Keratinocyte (primary cell): ENCODE measurements around the gene NUP98. TPM values are rescaled to one million over a fixed set of nuclear protein-coding genes. Genes with fewer than 3 reads are reported as not detected.
A peak's percentile ranks its signal among the peaks of the same experiment; 100 is the strongest.

ENCODE experiments used
- DNase-seq: peaks from one replicate; pipeline ENCODE4 v3.0.0-alpha.2; 2011; ENCODE audit warnings: low read depth, missing footprints, low spot score
- FAIRE-seq: peaks from 2 replicates; lab custom pipeline; 2011; peaks lifted over from hg19 to GRCh38; lab: Jason Lieb, UNC
- H2AFZ ChIP-seq: 2 replicates; pipeline ENCODE4 v1.6.0; 2012; ENCODE audit warnings: low read length, control low read depth, inconsistent platforms; ENCODE audit not compliant: control insufficient read depth
- H3K27ac ChIP-seq: 2 replicates; pipeline ENCODE4 v1.5.1; 2011; ENCODE audit warnings: low read length; ENCODE audit not compliant: control insufficient read depth, insufficient read depth
- H3K27me3 ChIP-seq: 3 replicates; pipeline ENCODE4 v1.6.0; 2011; ENCODE audit warnings: low read length; ENCODE audit not compliant: control insufficient read depth, insufficient read depth; ENCODE audit errors: extremely low read depth
- H3K36me3 ChIP-seq, 2 experiments: 2 replicates in 1 of 2; 3 replicates in 1 of 2; pipeline ENCODE4 v1.5.1; 2011; ENCODE audit warnings: low read length in 2 of 2, mild to moderate bottlenecking in 1 of 2; ENCODE audit not compliant: control insufficient read depth in 2 of 2, insufficient read depth in 2 of 2; ENCODE audit errors: extremely low read depth in 1 of 2
- H3K4me1 ChIP-seq: 3 replicates; pipeline ENCODE4 v1.5.1; 2011; ENCODE audit warnings: low read length; ENCODE audit not compliant: control insufficient read depth, insufficient read depth; ENCODE audit errors: extremely low read depth
- H3K4me2 ChIP-seq: 3 replicates; pipeline ENCODE4 v1.6.0; 2011; ENCODE audit warnings: low read depth, low read length; ENCODE audit not compliant: control insufficient read depth, insufficient read depth; ENCODE audit errors: extremely low read depth
- H3K4me3 ChIP-seq, 3 experiments: fragments of 200-600 bp in 1 of 3; sonication (generic) in 1 of 3; 2 replicates in 2 of 3; 3 replicates in 1 of 3; pipeline ENCODE4 v1.5.1; 2011 to 2016; ENCODE audit warnings: low read length in 3 of 3, mild to moderate bottlenecking in 3 of 3, control low read depth in 2 of 3, inconsistent platforms in 1 of 3, low read depth in 1 of 3, mixed read lengths in 1 of 3, mixed run types in 1 of 3, moderate library complexity in 1 of 3; ENCODE audit not compliant: control insufficient read depth in 2 of 3, insufficient read depth in 2 of 3; ENCODE audit errors: extremely low read depth in 1 of 3
- H3K79me2 ChIP-seq: 2 replicates; pipeline ENCODE4 v1.6.0; 2012; ENCODE audit warnings: low read length; ENCODE audit not compliant: control insufficient read depth, insufficient read depth
- H3K9ac ChIP-seq: 3 replicates; pipeline ENCODE4 v1.6.0; 2011; ENCODE audit warnings: low read length; ENCODE audit not compliant: control insufficient read depth, insufficient read depth; ENCODE audit errors: extremely low read depth
- H3K9me1 ChIP-seq: 3 replicates; pipeline ENCODE4 v1.6.0; 2011; ENCODE audit warnings: low read length; ENCODE audit not compliant: control insufficient read depth, insufficient read depth; ENCODE audit errors: extremely low read depth
- H3K9me3 ChIP-seq: 2 replicates; pipeline ENCODE4 v1.5.1; 2012; ENCODE audit warnings: low read depth, low read length; ENCODE audit not compliant: control insufficient read depth
- H4K20me1 ChIP-seq: 3 replicates; pipeline ENCODE4 v1.6.0; 2011; ENCODE audit warnings: low read length; ENCODE audit not compliant: control insufficient read depth, insufficient read depth; ENCODE audit errors: extremely low read depth
- EZH2 ChIP-seq: IDR thresholded peaks from one replicate; pipeline ENCODE4 v1.6.1; 2012; ENCODE audit warnings: inconsistent platforms, mild to moderate bottlenecking, low read length, moderate library complexity
- dilution Hi-C: fragments of 300-500 bp; cut with MboI; formaldehyde crosslinking; loops from one replicate; pipeline ENCODE4 v1.7.0; 2020; ENCODE audit warnings: low sequenced_read_pairs; ENCODE audit not compliant: extremely low pct_ligation_motif_present
- polyA plus RNA-seq, 5 experiments: library from polyadenylated mRNA; depleted of rRNA in 3 of 5; stranded (reverse) in 3 of 5; stranded (forward) in 1 of 5; unstranded in 1 of 5; fragments of >200 nt; gene quantifications; 1 replicate in 1 of 5; 2 replicates in 3 of 5; 3 replicates in 1 of 5; pipeline versions ENCODE4 v1.2.1 to v1.2.3, GENCODE V29; 2011 to 2012; ENCODE audit warnings: missing spikeins in 2 of 5, low read depth in 1 of 5, low replicate concordance in 1 of 5
- TF ChIP-seq, protein P1 (sequence below), 3 experiments: IDR thresholded peaks in 1 of 3; conservative IDR thresholded peaks in 1 of 3; optimal IDR thresholded peaks in 1 of 3; 2 replicates in 2 of 3; 3 replicates in 1 of 3; pipeline versions ENCODE3 to v1.5.1; 2011; ENCODE audit warnings: low read length in 3 of 3, mild to moderate bottlenecking in 3 of 3, moderate library complexity in 2 of 3, control low read depth in 1 of 3, inconsistent platforms in 1 of 3; ENCODE audit not compliant: insufficient read depth in 2 of 3; ENCODE audit errors: extremely low read depth in 1 of 3

Gene NUP98
- polyA plus RNA-seq, 1 donor (not counting 4 experiments of a cell fraction or from before 2014, with no cell fraction given): 66.9 TPM

DNA sequence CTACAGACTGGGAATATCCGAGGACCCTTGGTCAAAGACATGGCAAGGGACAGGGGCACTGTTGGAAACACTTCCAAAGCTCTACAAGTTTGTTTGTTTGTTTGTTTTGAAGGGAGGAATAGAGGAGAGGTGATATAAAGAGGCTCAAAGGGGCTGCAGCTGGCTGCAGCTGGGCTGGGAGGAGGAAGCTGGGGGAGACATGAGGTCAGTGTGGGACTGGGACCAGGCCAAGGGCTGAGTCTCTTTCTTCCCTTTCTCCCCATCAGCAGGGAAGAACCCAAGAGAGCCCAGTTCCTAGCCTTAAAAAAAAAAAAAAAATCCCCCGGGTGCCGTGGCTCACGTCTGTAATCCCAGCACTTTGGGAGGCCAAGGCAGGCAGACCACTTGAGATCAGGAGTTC, 38.4 kb upstream of the NUP98 start:
- FAIRE-seq: no peak
- H3K27me3 ChIP-seq: no peaks in the 10 kb centered on the region
- H2AFZ ChIP-seq: no peak overlapping the region
- H3K9ac ChIP-seq: no peak overlapping the region
- H3K27ac ChIP-seq: no peak overlapping the region
- TF ChIP-seq EZH2: no peak
- TF ChIP-seq, protein P1, sequence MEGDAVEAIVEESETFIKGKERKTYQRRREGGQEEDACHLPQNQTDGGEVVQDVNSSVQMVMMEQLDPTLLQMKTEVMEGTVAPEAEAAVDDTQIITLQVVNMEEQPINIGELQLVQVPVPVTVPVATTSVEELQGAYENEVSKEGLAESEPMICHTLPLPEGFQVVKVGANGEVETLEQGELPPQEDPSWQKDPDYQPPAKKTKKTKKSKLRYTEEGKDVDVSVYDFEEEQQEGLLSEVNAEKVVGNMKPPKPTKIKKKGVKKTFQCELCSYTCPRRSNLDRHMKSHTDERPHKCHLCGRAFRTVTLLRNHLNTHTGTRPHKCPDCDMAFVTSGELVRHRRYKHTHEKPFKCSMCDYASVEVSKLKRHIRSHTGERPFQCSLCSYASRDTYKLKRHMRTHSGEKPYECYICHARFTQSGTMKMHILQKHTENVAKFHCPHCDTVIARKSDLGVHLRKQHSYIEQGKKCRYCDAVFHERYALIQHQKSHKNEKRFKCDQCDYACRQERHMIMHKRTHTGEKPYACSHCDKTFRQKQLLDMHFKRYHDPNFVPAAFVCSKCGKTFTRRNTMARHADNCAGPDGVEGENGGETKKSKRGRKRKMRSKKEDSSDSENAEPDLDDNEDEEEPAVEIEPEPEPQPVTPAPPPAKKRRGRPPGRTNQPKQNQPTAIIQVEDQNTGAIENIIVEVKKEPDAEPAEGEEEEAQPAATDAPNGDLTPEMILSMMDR (optimal IDR thresholded peaks at IDR 0.05 in 1 of 3, IDR thresholded peaks at IDR 0.05 in 1 of 3, conservative IDR thresholded peaks at IDR 0.05 in 1 of 3; ENCODE audit: extremely low read depth in 1 of 3, insufficient read depth in 2 of 3, low read length in 3 of 3): no peak
- peaks cover 3% of the 10 kb centered on the region for H4K20me1 ChIP-seq
- peaks cover 5% of the 10 kb centered on the region for H3K9me1 ChIP-seq
- no peak overlapping the region for H3K4me2 ChIP-seq
- no peak for DNase-seq
- no peaks in the 10 kb centered on the region for H3K9me3 ChIP-seq
- H3K4me3 ChIP-seq: no peak overlapping the region
- H3K79me2 ChIP-seq: peaks cover 95% of the 10 kb centered on the region
- H3K36me3 ChIP-seq: peaks cover 13% of the 10 kb centered on the region in 2 experiments
- dilution Hi-C loops: no loop called here
- peaks cover 29% of the 10 kb centered on the region for H3K4me1 ChIP-seq

DNA sequence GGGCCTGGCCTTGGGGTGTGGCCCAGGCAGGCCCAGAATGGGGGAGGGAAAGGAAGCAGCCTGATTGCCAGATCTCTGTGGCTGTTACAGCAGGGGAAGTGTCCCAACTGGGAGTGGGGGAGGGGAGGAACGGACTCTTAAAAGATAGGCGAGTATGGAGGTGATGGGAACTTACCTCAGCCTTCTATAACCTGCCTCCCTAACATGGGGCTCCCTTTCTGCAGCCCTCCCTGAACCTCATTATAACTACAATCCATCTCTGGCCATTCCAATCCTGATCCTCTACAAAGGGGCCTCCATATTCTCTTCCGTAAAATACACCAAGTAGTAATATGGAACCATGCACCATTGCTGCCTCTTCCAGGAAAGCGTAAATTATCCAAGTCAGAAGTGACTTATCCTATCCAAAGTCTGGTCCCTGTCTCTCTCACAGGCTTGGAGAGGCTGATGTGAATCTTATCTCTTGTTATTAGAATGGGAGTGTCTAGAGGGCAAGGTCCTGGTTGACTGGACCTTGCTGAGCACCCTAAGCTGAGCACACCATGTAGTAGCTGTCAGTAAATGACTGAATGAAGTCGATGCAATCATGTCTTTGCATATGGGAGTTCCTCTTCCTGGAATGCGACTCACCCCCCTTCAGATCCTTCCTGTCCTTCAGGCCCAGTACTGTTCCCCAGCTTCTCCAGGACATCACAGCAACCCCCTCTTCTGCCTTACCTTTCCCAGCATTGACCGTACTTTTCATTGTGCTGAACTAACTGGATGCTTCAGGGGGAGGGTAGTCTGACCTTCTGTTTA, 37.5 kb upstream of the NUP98 start:
- Histone ChIP-seq H3K9me1 (peaks cover 5% of the 10 kb centered on the region), H3K79me2 (peaks cover 94% of the 10 kb centered on the region), H3K27ac (no peak overlapping the region), H3K27me3 (no peaks in the 10 kb centered on the region), H3K4me1 (peaks cover 28% of the 10 kb centered on the region), H2AFZ (no peak overlapping the region), H3K4me3 (no peak overlapping the region), H3K36me3 (peaks cover 17 to 18% of the 10 kb centered on the region in 2 experiments), H3K9ac (no peak overlapping the region), H3K4me2 (peak overlapping the region; percentile 12), H4K20me1 (peaks cover 4% of the 10 kb centered on the region), H3K9me3 (no peaks in the 10 kb centered on the region)
- no peak for TF ChIP-seq EZH2
- TF ChIP-seq, protein P1 (optimal IDR thresholded peaks at IDR 0.05 in 1 of 3, IDR thresholded peaks at IDR 0.05 in 1 of 3, conservative IDR thresholded peaks at IDR 0.05 in 1 of 3; ENCODE audit: extremely low read depth in 1 of 3, insufficient read depth in 2 of 3, low read length in 3 of 3): no peak
- dilution Hi-C loops: no loop called here
- DNase-seq (no peak), FAIRE-seq (no peak)
